ENCODE data around the gene BGN.

Gene BGN

GRCh38 chrX:153475271-153475670 lies 19.5 kb upstream of the BGN start:
- Histone ChIP-seq H3K36me3 (ENCODE audit: low read length) (no peaks in the 10 kb centered on the region), H3K27me3 (ENCODE audit: low read length) (no peaks in the 10 kb centered on the region), H2AFZ (ENCODE audit: low read depth, low read length, severe bottlenecking) (no peak overlapping the region), H3K9ac (ENCODE audit: low read length) (no peak overlapping the region), H3F3A (ENCODE audit: insufficient read depth) (no peaks in the 10 kb centered on the region), H3K27ac (ENCODE audit: low read depth, low read length) (no peak overlapping the region), H3K4me3 (ENCODE audit: insufficient read depth, low read length, poor library complexity, severe bottlenecking) (no peak overlapping the region), H3K9me3 (ENCODE audit: insufficient read depth, low read length) (no peaks in the 10 kb centered on the region), H3K9me2 (replicated peaks; ENCODE audit: insufficient read depth, low read length) (no peaks in the 10 kb centered on the region), H3K4me2 (ENCODE audit: low read depth, low read length, poor library complexity, severe bottlenecking) (no peak overlapping the region), H4K20me1 (ENCODE audit: low read depth, low read length) (no peaks in the 10 kb centered on the region), H3K79me2 (ENCODE audit: insufficient read depth, low read length) (no peaks in the 10 kb centered on the region)
- TF ChIP-seq, protein P1, sequence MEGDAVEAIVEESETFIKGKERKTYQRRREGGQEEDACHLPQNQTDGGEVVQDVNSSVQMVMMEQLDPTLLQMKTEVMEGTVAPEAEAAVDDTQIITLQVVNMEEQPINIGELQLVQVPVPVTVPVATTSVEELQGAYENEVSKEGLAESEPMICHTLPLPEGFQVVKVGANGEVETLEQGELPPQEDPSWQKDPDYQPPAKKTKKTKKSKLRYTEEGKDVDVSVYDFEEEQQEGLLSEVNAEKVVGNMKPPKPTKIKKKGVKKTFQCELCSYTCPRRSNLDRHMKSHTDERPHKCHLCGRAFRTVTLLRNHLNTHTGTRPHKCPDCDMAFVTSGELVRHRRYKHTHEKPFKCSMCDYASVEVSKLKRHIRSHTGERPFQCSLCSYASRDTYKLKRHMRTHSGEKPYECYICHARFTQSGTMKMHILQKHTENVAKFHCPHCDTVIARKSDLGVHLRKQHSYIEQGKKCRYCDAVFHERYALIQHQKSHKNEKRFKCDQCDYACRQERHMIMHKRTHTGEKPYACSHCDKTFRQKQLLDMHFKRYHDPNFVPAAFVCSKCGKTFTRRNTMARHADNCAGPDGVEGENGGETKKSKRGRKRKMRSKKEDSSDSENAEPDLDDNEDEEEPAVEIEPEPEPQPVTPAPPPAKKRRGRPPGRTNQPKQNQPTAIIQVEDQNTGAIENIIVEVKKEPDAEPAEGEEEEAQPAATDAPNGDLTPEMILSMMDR (IDR thresholded peaks at IDR 0.05; ENCODE audit: insufficient read depth, low read length, poor library complexity, severe bottlenecking): no peak
- TF ChIP-seq EZH2phosphoT487 (conservative IDR thresholded peaks at IDR 0.05; ENCODE audit: low read length): no peak

- Histone ChIP-seq H3F3A (ENCODE audit: insufficient read depth) (no peaks in the 10 kb centered on the region), H3K4me3 (ENCODE audit: insufficient read depth, low read length, poor library complexity, severe bottlenecking) (no peak overlapping the region), H3K9ac (ENCODE audit: low read length) (no peak overlapping the region), H3K27me3 (ENCODE audit: low read length) (no peaks in the 10 kb centered on the region), H2AFZ (ENCODE audit: low read depth, low read length, severe bottlenecking) (no peak overlapping the region), H3K4me2 (ENCODE audit: low read depth, low read length, poor library complexity, severe bottlenecking) (no peak overlapping the region), H4K20me1 (ENCODE audit: low read depth, low read length) (no peaks in the 10 kb centered on the region), H3K36me3 (ENCODE audit: low read length) (no peaks in the 10 kb centered on the region), H3K9me2 (replicated peaks; ENCODE audit: insufficient read depth, low read length) (no peaks in the 10 kb centered on the region), H3K9me3 (ENCODE audit: insufficient read depth, low read length) (no peaks in the 10 kb centered on the region), H3K79me2 (ENCODE audit: insufficient read depth, low read length) (no peaks in the 10 kb centered on the region), H3K27ac (ENCODE audit: low read depth, low read length) (no peak overlapping the region)
- TF ChIP-seq EZH2phosphoT487 (conservative IDR thresholded peaks at IDR 0.05; ENCODE audit: low read length): no peak
- TF ChIP-seq, protein P1 (IDR thresholded peaks at IDR 0.05; ENCODE audit: insufficient read depth, low read length, poor library complexity, severe bottlenecking): no peak
Measured at GRCh38 chrX:153475751-153476281, 19.0 kb upstream of the BGN start.

GRCh38 chrX:153476666-153477363 lies 18.0 kb upstream of the BGN start:
- no peaks in the 10 kb centered on the region for H4K20me1 ChIP-seq (ENCODE audit: low read depth, low read length)
- no peaks in the 10 kb centered on the region for H3K27me3 ChIP-seq (ENCODE audit: low read length)
- no peaks in the 10 kb centered on the region for H3K9me2 ChIP-seq (replicated peaks; ENCODE audit: insufficient read depth, low read length)
- H2AFZ ChIP-seq (ENCODE audit: low read depth, low read length, severe bottlenecking): no peak overlapping the region
- no peak overlapping the region for H3K4me2 ChIP-seq (ENCODE audit: low read depth, low read length, poor library complexity, severe bottlenecking)
- no peaks in the 10 kb centered on the region for H3K9me3 ChIP-seq (ENCODE audit: insufficient read depth, low read length)
- no peak overlapping the region for H3K4me3 ChIP-seq (ENCODE audit: insufficient read depth, low read length, poor library complexity, severe bottlenecking)
- TF ChIP-seq, protein P1 (IDR thresholded peaks at IDR 0.05; ENCODE audit: insufficient read depth, low read length, poor library complexity, severe bottlenecking): no peak
- TF ChIP-seq EZH2phosphoT487 (conservative IDR thresholded peaks at IDR 0.05; ENCODE audit: low read length): no peak
- no peak overlapping the region for H3K27ac ChIP-seq (ENCODE audit: low read depth, low read length)
- no peaks in the 10 kb centered on the region for H3F3A ChIP-seq (ENCODE audit: insufficient read depth)
- H3K79me2 ChIP-seq (ENCODE audit: insufficient read depth, low read length): no peaks in the 10 kb centered on the region
- no peaks in the 10 kb centered on the region for H3K36me3 ChIP-seq (ENCODE audit: low read length)
- no peak overlapping the region for H3K9ac ChIP-seq (ENCODE audit: low read length)

All from SU-DHL-6 (cell line).